GM13977 (cell line): Measurements from ENCODE around the gene TACC3.

ENCODE experiments used
- DNase-seq: peaks from one replicate; pipeline ENCODE4 v3.0.0; 2012; ENCODE audit warnings: low spot score
- CTCF ChIP-seq: IDR thresholded peaks from 2 replicates; pipeline ENCODE4 v1.5.1; 2012; ENCODE audit warnings: mild to moderate bottlenecking, control low read depth; ENCODE audit not compliant: insufficient read depth; ENCODE audit errors: extremely low read depth, missing control alignments
- in situ Hi-C: fragments of 300-500 bp; cut with MboI; formaldehyde crosslinking; loops from one replicate; pipeline ENCODE4 v1.12.0; 2022; ENCODE audit warnings: low sequenced_read_pairs, low pct_unique_long_range_greater_than_20kb, mixed read lengths, inconsistent platforms; ENCODE audit not compliant: unreplicated experiment

TACC3 gene

GRCh38 chr4:1740021-1740545 lies 18.8 kb downstream of the TACC3 start:
- in situ Hi-C loops = loop anchor here (5.0 to 25.0 kb wide), 2 partner anchors 72 to 447 kb away; no protein-coding TSS in a partner anchor

GRCh38 chr4:1741208-1741607 lies 19.9 kb downstream of the TACC3 start:
- DNase-seq = no peak
- in situ Hi-C loops = loop anchor here (5.0 to 25.0 kb wide), 2 partner anchors 71 to 446 kb away; no protein-coding TSS in a partner anchor
- TF ChIP-seq CTCF = no peak

More at GRCh38 chr4:1740021-1740545, 18.8 kb downstream of the TACC3 start:
- TF ChIP-seq CTCF = no peak
- DNase-seq = no peak

- no peak for TF ChIP-seq CTCF
- in situ Hi-C loops = loop anchor here (5.0 to 25.0 kb wide), 2 partner anchors 69 to 444 kb away; no protein-coding TSS in a partner anchor
- DNase-seq = no peak
These were observed 22.2 kb downstream of the TACC3 start for GRCh38 chr4:1743551-1743950.

GRCh38 chr4:1743975-1744374 lies 22.7 kb downstream of the TACC3 start:
- DNase-seq = no peak
- in situ Hi-C loops = loop anchor here (5.0 to 25.0 kb wide), 2 partner anchors 68 to 443 kb away; no protein-coding TSS in a partner anchor
- TF ChIP-seq CTCF = no peak

GRCh38 chr4:1744552-1744951 lies 23.2 kb downstream of the TACC3 start:
- in situ Hi-C loops = loop anchor here (5.0 to 25.0 kb wide), 2 partner anchors 68 to 443 kb away; no protein-coding TSS in a partner anchor
- no peak for TF ChIP-seq CTCF
- DNase-seq = no peak

- in situ Hi-C loops = loop anchor here (25.0 kb wide), 1 partner anchor 442 kb away; no protein-coding TSS in a partner anchor
- TF ChIP-seq CTCF = no peak
- no peak for DNase-seq
These were observed 23.8 kb downstream of the TACC3 start for GRCh38 chr4:1745165-1745564.
